Measurements from ENCODE around the gene MLPH. TPM values are rescaled to one million over a fixed set of nuclear protein-coding genes. Genes with fewer than 3 reads are reported as not detected.

The MLPH gene
- total RNA-seq, 1 donor from 2014 or later, result 14.8 TPM

DNA sequence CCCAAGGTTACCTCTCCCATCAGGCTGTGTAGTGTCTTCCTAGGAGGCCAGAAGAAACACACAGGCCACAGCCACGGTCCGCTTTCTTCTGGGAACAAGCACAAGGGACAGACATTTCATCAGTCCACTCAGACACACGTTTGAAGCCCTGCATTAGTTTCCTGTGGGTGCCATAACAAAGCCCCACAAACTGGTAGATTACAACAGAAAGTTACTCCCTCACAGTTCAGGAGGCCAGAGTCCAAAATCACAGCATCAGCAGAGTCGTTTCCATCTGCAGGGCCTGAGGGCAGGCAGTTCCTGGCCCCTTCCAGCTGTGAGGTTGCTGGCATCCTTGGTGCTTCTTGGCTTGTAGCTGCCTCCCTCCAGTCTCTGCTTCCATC lies 70.6 kb downstream of the MLPH start:
- TF ChIP-seq, protein P1, sequence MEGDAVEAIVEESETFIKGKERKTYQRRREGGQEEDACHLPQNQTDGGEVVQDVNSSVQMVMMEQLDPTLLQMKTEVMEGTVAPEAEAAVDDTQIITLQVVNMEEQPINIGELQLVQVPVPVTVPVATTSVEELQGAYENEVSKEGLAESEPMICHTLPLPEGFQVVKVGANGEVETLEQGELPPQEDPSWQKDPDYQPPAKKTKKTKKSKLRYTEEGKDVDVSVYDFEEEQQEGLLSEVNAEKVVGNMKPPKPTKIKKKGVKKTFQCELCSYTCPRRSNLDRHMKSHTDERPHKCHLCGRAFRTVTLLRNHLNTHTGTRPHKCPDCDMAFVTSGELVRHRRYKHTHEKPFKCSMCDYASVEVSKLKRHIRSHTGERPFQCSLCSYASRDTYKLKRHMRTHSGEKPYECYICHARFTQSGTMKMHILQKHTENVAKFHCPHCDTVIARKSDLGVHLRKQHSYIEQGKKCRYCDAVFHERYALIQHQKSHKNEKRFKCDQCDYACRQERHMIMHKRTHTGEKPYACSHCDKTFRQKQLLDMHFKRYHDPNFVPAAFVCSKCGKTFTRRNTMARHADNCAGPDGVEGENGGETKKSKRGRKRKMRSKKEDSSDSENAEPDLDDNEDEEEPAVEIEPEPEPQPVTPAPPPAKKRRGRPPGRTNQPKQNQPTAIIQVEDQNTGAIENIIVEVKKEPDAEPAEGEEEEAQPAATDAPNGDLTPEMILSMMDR (conservative IDR thresholded peaks at IDR 0.05), result no peak
- no peak overlapping the region for H3K27ac Mint-ChIP-seq

DNA sequence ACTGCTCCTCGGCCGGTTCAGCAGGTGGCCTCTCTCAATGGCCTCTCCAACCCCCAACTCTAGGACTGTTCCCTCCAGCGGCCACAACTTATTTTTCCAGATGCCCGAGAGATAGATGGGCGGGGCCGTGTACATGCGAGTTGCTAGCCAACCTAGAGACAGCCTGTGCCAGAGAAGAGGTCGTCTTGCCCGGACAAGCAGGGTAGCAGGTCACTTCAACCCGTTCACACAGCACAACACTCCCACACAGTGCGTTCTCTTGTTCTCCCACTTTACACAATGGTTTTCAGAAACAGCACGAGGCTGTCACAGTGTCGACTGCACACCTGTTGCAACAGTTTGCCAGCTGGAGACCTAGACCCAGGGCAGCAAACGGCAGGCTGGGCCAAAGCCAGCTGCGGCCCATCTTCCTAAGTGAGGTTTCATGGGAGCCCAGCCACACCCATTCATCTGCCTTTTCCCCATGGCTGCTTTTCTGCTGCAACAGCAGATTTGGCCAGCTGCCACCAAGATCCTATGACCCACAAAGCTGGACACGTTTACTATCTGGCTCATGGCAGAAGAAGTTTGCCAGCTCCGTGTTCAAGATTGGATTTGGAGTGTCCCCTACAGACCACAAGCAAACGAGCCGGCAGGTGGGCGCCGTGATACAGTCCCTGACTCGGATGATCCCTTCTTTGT lies 72.0 kb downstream of the MLPH start:
- Mint-ChIP-seq H3K27ac (peak overlapping the region; percentile 29), H3K4me1 (ENCODE audit: unreplicated experiment) (no peaks in the 10 kb centered on the region), H3K36me3 (no peaks in the 10 kb centered on the region), H3K9me3 (no peaks in the 10 kb centered on the region), H3K27me3 (peaks cover 25% of the 10 kb centered on the region), H3K4me3 (no peak overlapping the region)
- TF ChIP-seq, protein P1 (conservative IDR thresholded peaks at IDR 0.05), result no peak
- no peak for DNase-seq (ENCODE audit: extremely low spot score, unreplicated experiment)

More for the DNA sequence above, 70.6 kb downstream of the MLPH start:
- Mint-ChIP-seq H3K27me3 (peaks cover 18% of the 10 kb centered on the region), H3K4me3 (no peak overlapping the region), H3K4me1 (ENCODE audit: unreplicated experiment) (no peaks in the 10 kb centered on the region), H3K9me3 (no peaks in the 10 kb centered on the region), H3K36me3 (no peaks in the 10 kb centered on the region)
- no peak for DNase-seq (ENCODE audit: extremely low spot score, unreplicated experiment)

DNA sequence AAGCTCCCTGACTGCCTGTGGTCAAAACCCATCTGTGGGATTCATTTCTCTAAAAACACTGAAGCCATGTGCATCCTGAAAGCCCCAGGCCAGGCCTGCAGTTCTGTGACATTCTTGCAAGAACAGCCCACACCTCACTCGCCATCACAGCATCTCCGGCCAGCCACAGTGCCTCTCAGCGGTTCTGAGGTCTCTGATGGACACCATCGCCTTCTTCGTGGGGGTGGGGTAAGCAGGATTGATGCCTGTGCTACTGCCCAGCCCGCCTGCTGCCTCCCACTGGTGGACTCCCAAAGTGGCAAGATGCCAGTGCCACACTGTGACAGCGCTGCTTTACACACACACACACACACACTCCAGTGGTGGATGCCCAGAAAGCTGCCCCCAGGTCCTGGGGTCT lies 74.2 kb downstream of the MLPH start:
- H3K27ac Mint-ChIP-seq, result no peak overlapping the region
- no peaks in the 10 kb centered on the region for H3K4me1 Mint-ChIP-seq (ENCODE audit: unreplicated experiment)
- no peaks in the 10 kb centered on the region for H3K9me3 Mint-ChIP-seq
- no peak overlapping the region for H3K4me3 Mint-ChIP-seq
- TF ChIP-seq, protein P1 (conservative IDR thresholded peaks at IDR 0.05), result no peak
- peaks cover 25% of the 10 kb centered on the region for H3K27me3 Mint-ChIP-seq
- no peak for DNase-seq (ENCODE audit: extremely low spot score, unreplicated experiment)
- no peaks in the 10 kb centered on the region for H3K36me3 Mint-ChIP-seq

DNA sequence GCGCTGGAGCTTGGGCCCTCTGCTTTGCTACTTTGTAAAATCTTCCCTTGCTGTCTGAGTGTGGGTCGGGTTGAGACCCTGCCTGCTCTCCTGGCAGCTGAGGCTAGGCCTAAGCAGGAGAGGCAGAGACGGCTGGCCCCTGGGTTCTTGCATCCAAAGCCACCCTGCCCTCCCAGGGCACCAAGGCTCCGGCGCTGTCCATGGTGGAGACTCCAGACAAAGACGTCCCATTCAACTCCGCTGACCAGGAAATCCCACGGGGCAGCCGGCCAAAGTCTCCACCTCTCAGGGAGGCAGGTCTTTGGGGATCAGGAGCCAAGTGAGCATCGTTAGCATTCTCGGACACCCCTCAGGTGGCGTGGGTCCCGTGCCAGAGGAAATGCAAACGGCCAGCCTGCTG lies 76.8 kb downstream of the MLPH start:
- H3K27me3 Mint-ChIP-seq, result peaks cover 18% of the 10 kb centered on the region

DNA sequence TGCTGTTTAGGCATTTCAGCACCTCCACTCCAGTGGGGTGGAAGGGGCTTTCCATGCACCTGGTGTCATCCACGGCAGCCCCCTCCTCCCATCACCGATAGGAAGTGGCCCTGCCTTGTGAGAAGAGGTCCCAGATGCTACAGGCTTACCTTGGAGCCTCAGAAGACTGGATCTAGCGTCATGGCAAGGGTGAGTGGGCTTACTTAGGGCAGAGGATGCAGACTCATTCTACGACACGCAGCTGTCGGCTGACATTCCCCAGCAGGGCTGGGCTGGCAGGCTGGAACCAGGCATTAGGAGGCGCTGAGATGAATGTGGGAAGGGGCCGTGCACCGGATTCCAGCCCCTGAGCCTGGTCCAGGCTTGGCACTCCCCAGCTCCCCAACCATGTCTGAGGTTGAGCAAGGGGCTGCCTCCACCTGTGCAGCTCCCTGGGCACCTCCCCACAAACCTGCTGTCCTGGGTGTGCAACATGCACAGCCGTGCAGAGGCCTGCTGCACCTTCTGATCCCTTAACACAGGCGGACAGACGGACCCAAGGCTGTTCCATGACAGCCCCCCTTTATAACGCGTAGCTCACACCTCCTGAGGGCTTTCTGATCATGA lies 77.6 kb downstream of the MLPH start:
- Mint-ChIP-seq H3K4me3 (no peak overlapping the region), H3K9me3 (peaks cover 5% of the 10 kb centered on the region), H3K27ac (no peak overlapping the region), H3K27me3 (peaks cover 14% of the 10 kb centered on the region), H3K4me1 (ENCODE audit: unreplicated experiment) (no peaks in the 10 kb centered on the region), H3K36me3 (no peaks in the 10 kb centered on the region)
- TF ChIP-seq, protein P1 (conservative IDR thresholded peaks at IDR 0.05), result no peak
- DNase-seq (ENCODE audit: extremely low spot score, unreplicated experiment), result no peak

More for the DNA sequence above, 76.8 kb downstream of the MLPH start:
- Mint-ChIP-seq H3K4me1 (ENCODE audit: unreplicated experiment) (no peaks in the 10 kb centered on the region), H3K9me3 (peaks cover 1% of the 10 kb centered on the region), H3K27ac (no peak overlapping the region), H3K4me3 (no peak overlapping the region), H3K36me3 (no peaks in the 10 kb centered on the region)
- DNase-seq (ENCODE audit: extremely low spot score, unreplicated experiment), result no peak
- TF ChIP-seq, protein P1 (conservative IDR thresholded peaks at IDR 0.05), result no peak
